ENCODE results near the gene CHRNA9.
"Not testable (repeated sequence)": the region's sequence is repeated elsewhere in the genome, so short reads cannot be mapped to it uniquely, and the experiment has no call there.

Gene CHRNA9, protein sequence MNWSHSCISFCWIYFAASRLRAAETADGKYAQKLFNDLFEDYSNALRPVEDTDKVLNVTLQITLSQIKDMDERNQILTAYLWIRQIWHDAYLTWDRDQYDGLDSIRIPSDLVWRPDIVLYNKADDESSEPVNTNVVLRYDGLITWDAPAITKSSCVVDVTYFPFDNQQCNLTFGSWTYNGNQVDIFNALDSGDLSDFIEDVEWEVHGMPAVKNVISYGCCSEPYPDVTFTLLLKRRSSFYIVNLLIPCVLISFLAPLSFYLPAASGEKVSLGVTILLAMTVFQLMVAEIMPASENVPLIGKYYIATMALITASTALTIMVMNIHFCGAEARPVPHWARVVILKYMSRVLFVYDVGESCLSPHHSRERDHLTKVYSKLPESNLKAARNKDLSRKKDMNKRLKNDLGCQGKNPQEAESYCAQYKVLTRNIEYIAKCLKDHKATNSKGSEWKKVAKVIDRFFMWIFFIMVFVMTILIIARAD

GRCh38 chr4:40334591-40335524 lies at the start of gene CHRNA9:
Gene CHRNA9, plus strand, starts transcription at chr4:40335333. Its CDS starts 135 bp downstream, at chr4:40335468.
- no peak for DNase-seq (ENCODE audit: low spot score)

- DNase-seq (ENCODE audit: low spot score): no peak
These were observed 49.4 kb upstream of the CHRNA9 start for GRCh38 chr4:40285692-40286091.

GRCh38 chr4:40288566-40288965 lies 46.6 kb upstream of the CHRNA9 start:
- no peak for DNase-seq (ENCODE audit: low spot score)

DNA sequence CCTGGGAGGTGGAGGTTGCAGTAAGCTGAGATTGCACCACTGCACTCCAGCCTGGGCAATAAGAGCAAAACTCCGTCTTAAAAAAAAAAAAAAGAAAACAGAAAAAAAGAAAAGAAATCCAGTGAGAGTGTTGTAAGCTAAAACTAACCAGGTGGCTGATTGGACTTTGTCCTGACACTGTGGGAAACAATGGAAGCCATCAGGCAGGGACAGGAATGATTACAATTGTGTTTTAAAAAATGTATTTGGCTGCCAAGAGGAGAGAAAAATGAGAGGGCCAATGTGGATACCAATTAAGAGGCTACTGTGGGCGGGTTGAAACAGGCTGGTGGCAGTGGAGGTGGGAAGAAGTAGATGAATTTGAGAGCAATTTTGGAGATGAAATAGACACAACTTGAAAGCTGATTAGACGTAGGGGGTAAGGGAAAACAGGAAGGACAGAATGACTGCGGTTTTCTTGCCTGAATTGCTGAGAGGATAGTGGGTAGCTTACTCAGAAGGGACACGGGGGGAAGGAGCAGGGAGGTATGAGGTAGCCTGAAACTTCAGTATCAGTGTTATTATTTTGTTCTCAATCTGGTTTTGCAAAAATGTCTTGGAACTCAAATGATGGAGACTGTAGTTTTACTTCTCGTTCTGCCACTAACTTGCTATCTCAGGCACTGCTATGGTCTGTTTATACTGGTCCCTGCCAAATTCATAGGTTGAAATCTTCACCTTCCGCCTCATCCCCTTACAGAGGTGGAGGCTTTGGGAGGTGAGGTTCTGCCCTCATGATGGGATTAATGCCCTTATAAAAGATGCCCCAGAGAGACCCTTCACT lies 45.6 kb upstream of the CHRNA9 start:
- no peak for DNase-seq (ENCODE audit: low spot score)

GRCh38 chr4:40290611-40291186 lies 44.4 kb upstream of the CHRNA9 start:
- DNase-seq (ENCODE audit: low spot score): not testable (repeated sequence)

DNA sequence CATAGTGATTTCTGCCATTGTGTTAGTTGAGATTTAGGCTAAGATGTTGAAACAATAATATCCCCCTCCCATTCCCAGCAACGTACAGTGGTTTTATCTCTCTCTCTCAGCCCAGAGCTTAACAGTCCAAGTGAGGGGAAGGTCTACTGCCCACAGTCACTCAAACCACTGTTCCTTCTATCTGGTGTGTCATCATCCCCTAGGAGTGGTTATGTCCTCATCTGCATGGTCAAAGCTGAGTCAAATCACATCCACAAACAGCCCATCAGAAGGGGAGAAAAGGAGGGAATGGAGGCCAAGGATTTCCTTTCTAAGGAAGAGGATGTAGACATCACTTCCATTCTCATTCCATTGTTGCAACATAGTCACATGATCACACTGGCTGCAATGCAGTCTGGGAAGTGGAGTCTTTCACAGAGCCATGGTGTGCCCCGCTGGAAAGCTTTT lies 42.8 kb upstream of the CHRNA9 start:
- no peak for DNase-seq (ENCODE audit: low spot score)

- DNase-seq (ENCODE audit: low spot score): no peak
These were observed 40.8 kb upstream of the CHRNA9 start for GRCh38 chr4:40294339-40294738.

DNA sequence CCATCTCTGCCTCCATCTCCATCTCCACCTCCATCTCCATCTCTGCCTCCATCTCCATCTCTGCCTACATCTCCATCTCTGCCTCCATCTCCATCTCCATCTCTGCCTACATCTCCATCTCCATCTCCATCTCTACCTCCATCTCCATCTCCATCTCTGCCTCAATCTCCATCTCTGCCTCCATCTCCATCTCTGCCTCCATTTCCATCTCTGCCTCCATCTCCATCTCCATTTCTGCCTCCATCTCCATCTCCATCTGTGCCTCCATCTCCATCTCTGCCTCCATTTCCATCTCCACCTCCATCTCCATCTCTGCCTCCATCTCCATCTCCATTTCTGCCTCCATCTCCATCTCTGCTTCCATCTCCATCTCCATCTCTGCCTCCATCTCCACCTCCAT lies 40.1 kb upstream of the CHRNA9 start:
- DNase-seq (ENCODE audit: low spot score): not testable (repeated sequence)

DNA sequence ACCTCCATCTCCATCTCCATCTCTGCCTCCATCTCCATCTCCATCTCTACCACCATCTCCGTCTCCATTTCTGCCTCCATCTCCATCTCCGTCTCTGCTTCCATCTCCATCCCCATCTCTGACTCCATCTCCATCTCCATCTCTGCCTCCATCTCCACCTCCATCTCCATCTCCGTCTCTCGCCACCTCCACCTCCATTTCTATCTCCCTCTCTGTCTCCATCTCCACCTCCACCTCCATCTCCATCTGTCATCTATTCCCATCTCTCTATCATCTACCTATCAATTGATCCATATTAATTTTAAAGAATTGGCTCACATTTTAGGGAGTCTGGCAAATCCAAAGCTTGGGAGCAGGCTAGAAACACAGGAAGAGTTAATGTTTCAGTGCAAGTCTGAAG lies 39.6 kb upstream of the CHRNA9 start:
- DNase-seq (ENCODE audit: low spot score): no peak

- no peak for DNase-seq (ENCODE audit: low spot score)
These were observed 36.0 kb upstream of the CHRNA9 start for GRCh38 chr4:40299126-40299525.

DNA sequence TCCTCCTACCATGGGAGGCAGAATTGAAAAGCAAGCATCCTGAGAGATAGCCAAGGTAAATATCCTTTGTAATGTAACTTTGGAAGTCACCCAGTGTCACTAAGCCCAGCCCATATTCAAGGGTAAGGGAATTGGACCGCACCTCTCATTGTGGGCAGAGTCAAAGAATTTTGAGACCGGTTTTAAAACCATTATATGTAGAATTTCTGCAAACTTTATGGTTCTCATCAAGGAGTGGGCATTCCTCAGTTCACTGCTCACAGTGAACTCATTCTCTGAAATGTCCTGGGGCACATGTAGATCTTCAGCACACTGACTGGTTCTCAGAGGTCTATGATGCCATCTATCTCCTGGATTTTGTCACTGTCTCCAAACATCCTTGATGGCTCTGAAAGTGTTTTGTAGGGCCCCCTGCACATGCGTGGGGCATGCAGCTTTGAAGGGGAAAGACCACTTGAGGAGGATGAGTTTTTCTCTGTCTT lies 35.3 kb upstream of the CHRNA9 start:
- no peak for DNase-seq (ENCODE audit: low spot score)

DNA sequence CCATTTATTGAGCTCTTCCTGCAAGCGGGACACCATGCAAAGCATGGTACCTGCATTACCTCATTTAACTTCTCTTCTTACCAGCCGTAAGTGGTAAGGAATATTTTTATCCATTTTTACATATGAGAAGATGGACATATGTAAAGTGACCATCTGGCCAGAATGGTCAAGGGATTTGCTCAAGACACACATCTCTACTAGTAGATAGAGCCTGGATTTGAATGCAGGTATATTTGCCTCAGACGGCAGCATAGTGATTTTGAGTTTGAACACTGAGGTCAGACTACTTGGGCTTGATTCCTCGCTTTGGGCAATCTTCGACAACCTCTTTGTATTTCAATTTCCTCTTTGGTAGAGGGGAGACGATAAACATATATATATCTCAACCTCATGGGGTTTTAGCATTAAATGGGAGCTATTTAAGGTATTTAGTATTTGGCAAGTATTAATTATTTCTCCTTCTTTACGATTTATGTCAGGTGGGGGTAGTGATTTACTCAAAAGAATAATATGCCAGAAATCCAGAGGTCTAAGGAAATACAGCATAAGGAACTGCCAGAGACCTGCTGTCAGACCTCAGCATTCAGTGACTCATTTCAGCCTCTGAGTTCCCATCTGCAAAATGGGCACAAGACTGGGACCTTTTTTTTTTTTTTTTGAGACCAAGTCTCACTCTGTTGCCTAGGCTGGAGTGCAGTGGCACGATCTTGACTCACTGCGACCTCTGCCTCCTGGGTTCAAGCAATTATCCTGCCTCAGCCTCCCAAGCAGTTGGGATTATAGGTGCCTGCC lies 34.6 kb upstream of the CHRNA9 start:
- DNase-seq (ENCODE audit: low spot score): no peak

GRCh38 chr4:40301603-40302002 lies 33.5 kb upstream of the CHRNA9 start:
- no peak for DNase-seq (ENCODE audit: low spot score)

- no peak for DNase-seq (ENCODE audit: low spot score)
These were observed 31.4 kb upstream of the CHRNA9 start for GRCh38 chr4:40303751-40304150.

DNA sequence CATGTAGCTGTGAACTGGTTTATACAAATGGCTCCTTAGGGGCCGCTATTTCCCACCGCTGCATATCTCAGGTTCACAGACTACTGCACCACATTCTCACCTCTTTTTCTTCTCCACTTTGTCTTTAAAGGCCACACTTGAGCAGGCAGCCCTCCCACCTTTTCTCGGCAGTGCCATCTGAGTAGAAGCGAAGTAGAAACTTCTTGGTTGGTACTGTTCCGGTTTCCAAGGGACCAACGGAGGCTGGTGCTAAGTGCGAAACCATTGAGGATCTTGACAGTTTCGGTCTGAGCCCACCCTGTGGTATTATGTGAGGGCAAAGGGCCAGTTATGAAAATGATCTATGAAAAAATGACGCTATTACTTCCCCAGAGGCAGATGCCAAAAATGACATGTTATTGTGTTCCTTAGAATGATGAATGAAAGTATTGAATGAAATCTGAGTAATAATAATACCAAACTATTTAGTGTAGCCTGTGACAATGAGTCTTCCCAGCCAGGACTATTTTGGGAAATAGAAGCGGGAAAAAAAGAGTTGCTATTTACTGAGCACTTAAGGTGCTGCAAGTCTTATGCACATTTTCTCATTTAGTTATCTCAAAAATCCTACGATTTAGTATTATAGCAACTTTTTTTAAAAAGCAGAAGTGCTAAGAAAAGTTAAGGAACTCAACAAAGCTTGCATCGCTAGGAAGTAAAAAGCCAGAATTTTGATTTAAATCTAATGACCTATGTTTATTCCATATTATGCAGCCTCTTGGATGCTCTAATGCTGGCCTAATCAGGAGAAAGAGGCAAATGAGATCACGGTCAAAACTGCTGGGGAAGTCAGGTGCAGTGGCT lies 29.6 kb upstream of the CHRNA9 start:
- DNase-seq (ENCODE audit: low spot score): no peak

- no peak for DNase-seq (ENCODE audit: low spot score)
These were observed 28.9 kb upstream of the CHRNA9 start for GRCh38 chr4:40306226-40306625.

DNA sequence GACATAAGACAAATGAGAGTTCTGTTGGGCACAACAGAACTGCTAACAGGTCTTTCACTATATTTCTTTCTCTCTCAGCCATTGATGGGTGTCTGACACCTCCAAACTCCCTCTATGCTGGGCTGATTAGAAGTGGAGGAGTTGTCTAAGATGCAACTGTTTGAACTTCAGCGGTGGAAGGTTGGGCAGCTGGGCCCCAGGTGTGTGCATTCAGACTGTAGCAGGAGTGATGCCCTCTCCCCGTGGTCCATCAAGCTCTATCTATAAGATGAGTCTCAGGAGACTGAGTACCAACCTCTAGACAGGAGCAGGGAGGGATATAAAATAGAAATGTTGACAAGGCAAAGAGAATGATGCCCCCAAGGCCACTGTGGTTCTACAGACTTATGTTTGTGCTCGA lies 28.2 kb upstream of the CHRNA9 start:
- no peak for DNase-seq (ENCODE audit: low spot score)

DNA sequence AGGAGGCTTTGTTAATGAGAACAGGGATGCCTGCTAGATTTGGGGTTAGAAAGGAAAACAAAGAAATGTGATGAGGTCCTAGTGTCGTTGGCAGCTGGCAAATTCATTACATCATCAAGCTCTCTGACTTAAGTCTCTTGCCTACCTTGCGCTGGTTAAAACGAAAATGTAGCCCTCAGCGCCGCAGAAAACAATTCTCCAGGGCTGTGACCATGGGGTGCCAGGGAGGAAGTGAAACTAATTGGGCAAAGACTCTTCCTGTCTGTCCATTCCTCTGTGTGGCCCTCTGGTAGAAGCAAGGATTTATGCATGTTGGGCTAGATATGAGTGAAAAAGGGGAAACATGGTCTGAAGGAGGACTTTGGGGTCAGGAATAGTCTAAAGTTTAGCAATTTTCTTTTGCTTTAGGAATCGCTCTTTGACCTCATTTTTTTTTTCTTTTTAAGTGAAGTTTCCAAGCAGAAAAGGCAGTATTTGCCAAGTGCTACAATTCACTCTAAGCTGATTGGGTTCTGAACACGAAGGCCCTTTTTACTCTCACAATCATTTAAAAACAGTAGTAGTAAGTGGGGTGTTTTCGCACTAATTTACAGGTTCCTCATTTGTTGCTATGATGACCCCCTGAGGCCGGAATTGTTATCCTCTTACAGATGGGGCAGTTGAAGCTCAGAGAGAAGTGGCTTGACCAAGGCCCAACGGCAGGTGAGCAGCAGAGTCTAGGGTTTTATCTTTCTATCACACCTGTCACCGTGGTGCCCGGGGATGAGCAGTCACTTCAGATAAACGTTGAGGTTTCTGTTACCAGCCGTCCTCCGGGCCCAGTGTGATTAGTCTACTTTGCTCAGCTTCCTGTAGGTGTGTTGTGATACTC lies 27.3 kb upstream of the CHRNA9 start:
- DNase-seq (ENCODE audit: low spot score): peak; percentile 63

Data from globus pallidus (tissue), 1 donor.